Liver (tissue), 9 donors: ENCODE data around the gene CFAP61. TPM values are rescaled to one million over a fixed set of nuclear protein-coding genes. Genes with fewer than 3 reads are reported as not detected.

Source experiments
- DNase-seq: peaks from one replicate; pipeline ENCODE4 v3.0.0-alpha.2; 2017; ENCODE audit warnings: low spot score
- H3K27ac ChIP-seq, 2 donors: one replicate each; pipeline ENCODE4 v1.7.0; 2013; ENCODE audit warnings: inconsistent platforms in 2 of 2, low read length in 2 of 2, control low read depth in 1 of 2, low read depth in 1 of 2, mild to moderate bottlenecking in 1 of 2
- H3K27me3 ChIP-seq, 4 donors: one replicate each; pipeline versions ENCODE4 v1.6.1 to v1.7.0; 2013; ENCODE audit warnings: low read length in 3 of 4, inconsistent platforms in 1 of 4, mild to moderate bottlenecking in 1 of 4, moderate library complexity in 1 of 4; ENCODE audit not compliant: control insufficient read depth in 4 of 4, insufficient read depth in 4 of 4
- H3K36me3 ChIP-seq, 4 donors: one replicate each; pipeline versions ENCODE4 v1.6.1 to v1.7.0; 2013; ENCODE audit warnings: low read length in 3 of 4, mild to moderate bottlenecking in 3 of 4, low read depth in 1 of 4, moderate library complexity in 1 of 4; ENCODE audit not compliant: control insufficient read depth in 4 of 4, insufficient read depth in 3 of 4
- H3K4me1 ChIP-seq, 4 donors: one replicate each; pipeline versions ENCODE4 v1.6.1 to v1.7.0; 2013; ENCODE audit warnings: low read length in 3 of 4, mild to moderate bottlenecking in 3 of 4, moderate library complexity in 1 of 4; ENCODE audit not compliant: control insufficient read depth in 4 of 4, insufficient read depth in 4 of 4
- H3K4me3 ChIP-seq, 3 donors: one replicate each; pipeline versions ENCODE4 v1.6.1 to v1.7.0; 2013; ENCODE audit warnings: low read length in 3 of 3, control low read depth in 1 of 3, low read depth in 1 of 3, mild to moderate bottlenecking in 1 of 3
- H3K9ac ChIP-seq, 2 donors: one replicate each; pipeline ENCODE4 v1.7.0; 2013; ENCODE audit warnings: low read length in 2 of 2, mild to moderate bottlenecking in 2 of 2, moderate library complexity in 2 of 2, control low read depth in 1 of 2, low read depth in 1 of 2
- H3K9me3 ChIP-seq, 4 donors: one replicate each; pipeline versions ENCODE4 v1.6.1 to v1.7.0; 2013; ENCODE audit warnings: low read length in 3 of 4; ENCODE audit not compliant: control insufficient read depth in 4 of 4
- EGR1 ChIP-seq, 2 donors: IDR thresholded peaks; 2 replicates each; pipeline ENCODE4 v1.6.1; 2016 to 2018; ENCODE audit warnings: antibody characterized with exemption in 2 of 2, low read depth in 2 of 2
- FOXA1 ChIP-seq: IDR thresholded peaks from 2 replicates; pipeline ENCODE4 v1.6.1; 2016; ENCODE audit warnings: antibody characterized with exemption
- FOXA2 ChIP-seq: IDR thresholded peaks from 2 replicates; pipeline ENCODE4 v1.6.1; 2016; ENCODE audit warnings: antibody characterized with exemption
- GABPA ChIP-seq, 2 donors: IDR thresholded peaks in 1 of 2; conservative IDR thresholded peaks in 1 of 2; 2 replicates each; pipeline ENCODE4 v1.6.1; 2016; ENCODE audit warnings: antibody characterized with exemption in 2 of 2, mild to moderate bottlenecking in 1 of 2, moderate library complexity in 1 of 2
- HNF4A ChIP-seq, 2 donors: conservative IDR thresholded peaks; 2 replicates each; pipeline ENCODE4 v1.6.1; 2016; ENCODE audit warnings: antibody characterized with exemption in 2 of 2, mild to moderate bottlenecking in 2 of 2
- HNF4G ChIP-seq: IDR thresholded peaks from 2 replicates; pipeline ENCODE4 v1.6.1; 2016; ENCODE audit warnings: antibody characterized with exemption
- JUND ChIP-seq, 2 donors: IDR thresholded peaks; 2 replicates each; pipeline ENCODE4 v1.6.1; 2016; ENCODE audit warnings: antibody characterized with exemption in 2 of 2
- NR2F2 ChIP-seq: IDR thresholded peaks from 2 replicates; pipeline ENCODE4 v1.6.1; 2016; ENCODE audit warnings: antibody characterized with exemption
- RAD21 ChIP-seq, 2 donors: IDR thresholded peaks; 2 replicates each; pipeline ENCODE4 v1.6.1; 2016; ENCODE audit warnings: antibody characterized with exemption in 2 of 2, mild to moderate bottlenecking in 2 of 2
- RXRA ChIP-seq, 2 donors: IDR thresholded peaks; 2 replicates each; pipeline ENCODE4 v1.6.1; 2017 to 2018; ENCODE audit warnings: antibody characterized with exemption in 2 of 2, mild to moderate bottlenecking in 1 of 2
- SP1 ChIP-seq: IDR thresholded peaks from 2 replicates; pipeline ENCODE4 v1.6.1; 2018; ENCODE audit warnings: antibody characterized with exemption, mild to moderate bottlenecking
- TAF1 ChIP-seq: conservative IDR thresholded peaks from 2 replicates; pipeline ENCODE4 v1.6.1; 2016; ENCODE audit warnings: antibody characterized with exemption, mild to moderate bottlenecking
- YY1 ChIP-seq: IDR thresholded peaks from 2 replicates; pipeline ENCODE4 v1.6.1; 2016; ENCODE audit warnings: antibody characterized with exemption, mild to moderate bottlenecking
- WGBS: extraction: QIAGEN DNeasy Blood & Tissue Kit; methylation state at CpG from one replicate; pipeline ENCODE4 v1.1.7; 2013; 5-methylcytosine and 5-hydroxymethylcytosine counted together
- polyA plus RNA-seq, 2 donors: library from polyadenylated mRNA; stranded (reverse) in 1 of 2; unstranded in 1 of 2; fragments of 200-250 nt in 1 of 2; fragments of >200 nt in 1 of 2; fragmentation: Nextera tagmentation in 1 of 2; extraction: Ambion mirVana in 1 of 2; gene quantifications; one replicate each; pipeline versions ENCODE4 v1.2.1 to v1.2.3, GENCODE V29; 2013 to 2015
- total RNA-seq, 2 donors: library from RNA; depleted of rRNA; stranded (reverse); fragments of >200 nt; gene quantifications; one replicate each; pipeline ENCODE4 v1.2.3, GENCODE V29; 2014
- TF ChIP-seq, protein P1 (sequence below): IDR thresholded peaks from 2 replicates; pipeline ENCODE4 v1.6.1; 2016; ENCODE audit warnings: antibody characterized with exemption
- TF ChIP-seq, protein P2 (sequence below): IDR thresholded peaks from 2 replicates; pipeline ENCODE4 v1.6.1; 2016; ENCODE audit warnings: antibody characterized with exemption, mild to moderate bottlenecking
- TF ChIP-seq, protein P3 (sequence below): IDR thresholded peaks from 2 replicates; pipeline ENCODE4 v1.6.1; 2016; ENCODE audit warnings: antibody characterized with exemption
- TF ChIP-seq, protein P4 (sequence below): IDR thresholded peaks from 2 replicates; pipeline ENCODE4 v1.6.1; 2016; ENCODE audit warnings: antibody characterized with exemption
- donor health status: healthy.
- donor health status: healthy.
- donor health status: healthy.
- donor health status: healthy.
- donor health status: healthy.

CFAP61 gene
- total and polyA plus RNA-seq, 4 donors: 0.05 TPM; not detected in 3

DNA sequence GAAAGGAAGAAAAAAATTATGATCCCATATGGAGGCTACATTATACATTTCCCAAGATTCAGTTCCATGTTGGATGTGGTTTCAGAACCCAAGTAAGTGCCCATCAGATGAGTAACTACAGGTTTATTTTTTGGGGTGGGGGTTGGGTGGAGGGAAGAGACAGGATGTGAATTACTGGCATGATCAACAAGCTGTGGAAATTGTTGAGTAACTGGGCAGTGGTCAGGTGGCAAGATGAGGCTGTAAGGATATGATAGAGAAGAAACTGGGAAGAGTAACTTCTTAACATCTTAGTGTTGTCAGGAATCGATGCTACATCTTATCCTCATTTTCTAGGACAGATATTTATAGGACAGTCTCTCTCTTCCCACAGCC is 153.5 kb downstream of the CFAP61 start:
- Histone ChIP-seq H3K36me3 (no peaks in the 10 kb centered on the region), H3K9me3 (no peaks in the 10 kb centered on the region), H3K27ac (no peak overlapping the region), H3K4me1 (peaks cover 0 to 3% (median 1%) of the 10 kb centered on the region in 4 donors), H3K4me3 (no peak overlapping the region), H3K27me3 (peaks cover 0 to 6% (median 0%) of the 10 kb centered on the region in 4 donors), H3K9ac (no peak overlapping the region)
- WGBS: 77% methylated on average over 1 of the region's 1 CpG
- TF ChIP-seq FOXA2: no peak
- no peak for TF ChIP-seq TAF1
- TF ChIP-seq HNF4G: no peak
- TF ChIP-seq, protein P1, sequence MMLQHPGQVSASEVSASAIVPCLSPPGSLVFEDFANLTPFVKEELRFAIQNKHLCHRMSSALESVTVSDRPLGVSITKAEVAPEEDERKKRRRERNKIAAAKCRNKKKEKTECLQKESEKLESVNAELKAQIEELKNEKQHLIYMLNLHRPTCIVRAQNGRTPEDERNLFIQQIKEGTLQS: no peak
- TF ChIP-seq, protein P2, sequence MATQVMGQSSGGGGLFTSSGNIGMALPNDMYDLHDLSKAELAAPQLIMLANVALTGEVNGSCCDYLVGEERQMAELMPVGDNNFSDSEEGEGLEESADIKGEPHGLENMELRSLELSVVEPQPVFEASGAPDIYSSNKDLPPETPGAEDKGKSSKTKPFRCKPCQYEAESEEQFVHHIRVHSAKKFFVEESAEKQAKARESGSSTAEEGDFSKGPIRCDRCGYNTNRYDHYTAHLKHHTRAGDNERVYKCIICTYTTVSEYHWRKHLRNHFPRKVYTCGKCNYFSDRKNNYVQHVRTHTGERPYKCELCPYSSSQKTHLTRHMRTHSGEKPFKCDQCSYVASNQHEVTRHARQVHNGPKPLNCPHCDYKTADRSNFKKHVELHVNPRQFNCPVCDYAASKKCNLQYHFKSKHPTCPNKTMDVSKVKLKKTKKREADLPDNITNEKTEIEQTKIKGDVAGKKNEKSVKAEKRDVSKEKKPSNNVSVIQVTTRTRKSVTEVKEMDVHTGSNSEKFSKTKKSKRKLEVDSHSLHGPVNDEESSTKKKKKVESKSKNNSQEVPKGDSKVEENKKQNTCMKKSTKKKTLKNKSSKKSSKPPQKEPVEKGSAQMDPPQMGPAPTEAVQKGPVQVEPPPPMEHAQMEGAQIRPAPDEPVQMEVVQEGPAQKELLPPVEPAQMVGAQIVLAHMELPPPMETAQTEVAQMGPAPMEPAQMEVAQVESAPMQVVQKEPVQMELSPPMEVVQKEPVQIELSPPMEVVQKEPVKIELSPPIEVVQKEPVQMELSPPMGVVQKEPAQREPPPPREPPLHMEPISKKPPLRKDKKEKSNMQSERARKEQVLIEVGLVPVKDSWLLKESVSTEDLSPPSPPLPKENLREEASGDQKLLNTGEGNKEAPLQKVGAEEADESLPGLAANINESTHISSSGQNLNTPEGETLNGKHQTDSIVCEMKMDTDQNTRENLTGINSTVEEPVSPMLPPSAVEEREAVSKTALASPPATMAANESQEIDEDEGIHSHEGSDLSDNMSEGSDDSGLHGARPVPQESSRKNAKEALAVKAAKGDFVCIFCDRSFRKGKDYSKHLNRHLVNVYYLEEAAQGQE: no peak
- TF ChIP-seq GABPA (IDR thresholded peaks at IDR 0.05 in 1 of 2, conservative IDR thresholded peaks at IDR 0.05 in 1 of 2): no peak
- TF ChIP-seq JUND (IDR thresholded peaks at IDR 0.05): no peak
- TF ChIP-seq SP1: no peak
- no peak for DNase-seq

DNA sequence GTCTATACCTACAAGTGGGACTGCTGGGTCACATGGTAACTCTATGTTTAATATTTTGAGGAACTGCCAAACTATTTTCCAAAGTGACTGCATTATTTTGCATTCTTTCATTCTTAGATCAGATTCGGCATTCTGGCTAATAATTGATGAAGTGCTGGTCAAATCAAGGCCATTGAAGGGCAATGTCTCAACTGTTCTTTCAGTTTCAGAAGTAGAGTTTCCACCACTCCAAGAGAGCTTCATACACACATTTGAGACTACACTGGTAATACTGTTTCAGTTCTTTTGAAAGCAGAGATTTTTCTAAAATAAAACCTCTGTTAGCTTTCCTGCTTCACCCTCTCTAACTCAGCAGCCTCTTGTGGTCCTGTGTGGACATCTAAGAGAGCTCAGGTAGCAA is 154.5 kb downstream of the CFAP61 start:
- no peak for TF ChIP-seq NR2F2
- TF ChIP-seq, protein P1: no peak
- no peak for TF ChIP-seq FOXA1
- TF ChIP-seq EGR1 (IDR thresholded peaks at IDR 0.05; ENCODE audit: low read depth in 2 of 2): no peak
- no peak for TF ChIP-seq HNF4G
- TF ChIP-seq, protein P3, sequence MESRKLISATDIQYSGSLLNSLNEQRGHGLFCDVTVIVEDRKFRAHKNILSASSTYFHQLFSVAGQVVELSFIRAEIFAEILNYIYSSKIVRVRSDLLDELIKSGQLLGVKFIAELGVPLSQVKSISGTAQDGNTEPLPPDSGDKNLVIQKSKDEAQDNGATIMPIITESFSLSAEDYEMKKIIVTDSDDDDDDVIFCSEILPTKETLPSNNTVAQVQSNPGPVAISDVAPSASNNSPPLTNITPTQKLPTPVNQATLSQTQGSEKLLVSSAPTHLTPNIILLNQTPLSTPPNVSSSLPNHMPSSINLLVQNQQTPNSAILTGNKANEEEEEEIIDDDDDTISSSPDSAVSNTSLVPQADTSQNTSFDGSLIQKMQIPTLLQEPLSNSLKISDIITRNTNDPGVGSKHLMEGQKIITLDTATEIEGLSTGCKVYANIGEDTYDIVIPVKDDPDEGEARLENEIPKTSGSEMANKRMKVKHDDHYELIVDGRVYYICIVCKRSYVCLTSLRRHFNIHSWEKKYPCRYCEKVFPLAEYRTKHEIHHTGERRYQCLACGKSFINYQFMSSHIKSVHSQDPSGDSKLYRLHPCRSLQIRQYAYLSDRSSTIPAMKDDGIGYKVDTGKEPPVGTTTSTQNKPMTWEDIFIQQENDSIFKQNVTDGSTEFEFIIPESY: no peak
- TF ChIP-seq YY1: no peak
- TF ChIP-seq TAF1: no peak
- TF ChIP-seq HNF4A (conservative IDR thresholded peaks at IDR 0.05): no peak
- TF ChIP-seq FOXA2: no peak
- no peak for TF ChIP-seq GABPA (IDR thresholded peaks at IDR 0.05 in 1 of 2, conservative IDR thresholded peaks at IDR 0.05 in 1 of 2)
- no peak for TF ChIP-seq RXRA (IDR thresholded peaks at IDR 0.05)
- TF ChIP-seq, protein P4, sequence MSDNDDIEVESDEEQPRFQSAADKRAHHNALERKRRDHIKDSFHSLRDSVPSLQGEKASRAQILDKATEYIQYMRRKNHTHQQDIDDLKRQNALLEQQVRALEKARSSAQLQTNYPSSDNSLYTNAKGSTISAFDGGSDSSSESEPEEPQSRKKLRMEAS: no peak
- no peak for TF ChIP-seq RAD21 (IDR thresholded peaks at IDR 0.05)
- TF ChIP-seq SP1: no peak
- TF ChIP-seq, protein P2: no peak
- no peak for DNase-seq
- Histone ChIP-seq H3K4me1 (peaks cover 0 to 3% (median 1%) of the 10 kb centered on the region in 4 donors), H3K4me3 (no peak overlapping the region), H3K9me3 (no peaks in the 10 kb centered on the region), H3K27me3 (peaks cover 0 to 6% (median 0%) of the 10 kb centered on the region in 4 donors), H3K27ac (no peak overlapping the region), H3K36me3 (no peaks in the 10 kb centered on the region), H3K9ac (no peak overlapping the region)
- WGBS: 34% methylated on average over 1 of the region's 1 CpG
